Stomach (tissue), 4 donors: ENCODE measurements around the gene PRLR.

Experiments
- EP300 ChIP-seq: sonication (generic); formaldehyde crosslinking; IDR thresholded peaks from one replicate; pipeline ENCODE4 v1.6.1; 2017; ENCODE audit warnings: antibody characterized with exemption
- POLR2A ChIP-seq, 4 donors: fragments of 450-650 bp; IDR thresholded peaks; one replicate each; pipeline ENCODE4 v1.6.1; 2016; ENCODE audit warnings: antibody characterized with exemption in 4 of 4, control low read depth in 2 of 4, mild to moderate bottlenecking in 1 of 4, moderate library complexity in 1 of 4
- POLR2AphosphoS5 ChIP-seq, 3 donors: sonication (generic); formaldehyde crosslinking; IDR thresholded peaks; one replicate each; pipeline ENCODE4 v1.6.1; 2016; ENCODE audit warnings: antibody characterized with exemption in 3 of 3
- TF ChIP-seq, protein P1 (sequence below), 7 experiments: fragments of 450-650 bp in 4 of 7; fragments of 200-600 bp in 3 of 7; sonication (generic) in 3 of 7; IDR thresholded peaks; one replicate each; pipeline ENCODE4 v1.5.1; 2016 to 2019; ENCODE audit warnings: antibody characterized with exemption in 7 of 7, control low read depth in 2 of 7, mild to moderate bottlenecking in 1 of 7

DNA sequence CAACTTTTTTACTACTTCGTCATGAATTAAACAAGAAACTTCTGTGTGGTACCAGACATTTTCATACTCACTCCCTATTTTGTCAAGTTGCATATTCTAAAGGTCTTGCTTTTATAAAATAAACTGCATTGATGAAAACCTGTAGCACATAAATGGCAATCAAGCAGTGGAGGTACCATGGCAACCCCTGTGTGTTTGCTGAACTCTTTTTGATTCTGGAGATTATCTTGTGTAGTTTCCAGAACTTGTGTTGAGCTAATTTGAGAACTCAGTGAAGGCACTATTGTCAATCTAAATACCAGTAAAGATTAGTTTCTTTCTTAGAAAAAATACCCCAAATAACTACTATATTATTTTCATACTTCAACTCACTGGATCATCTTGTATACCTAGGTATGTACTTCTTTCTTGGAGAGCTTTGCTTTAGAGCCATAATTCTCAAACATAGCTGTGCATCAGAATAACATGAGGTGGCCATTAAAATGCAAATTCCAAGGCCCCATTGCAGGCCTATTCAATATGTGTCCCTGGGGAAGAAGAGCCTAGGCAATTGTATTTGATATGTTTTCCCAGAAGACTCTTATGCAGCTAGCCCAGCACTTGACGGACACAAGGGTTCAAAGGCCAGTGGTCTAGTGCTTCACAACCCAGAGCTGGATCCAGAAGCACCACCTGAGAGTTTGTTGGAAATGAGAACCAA is 9.8 kb upstream of the PRLR start:
- TF ChIP-seq POLR2AphosphoS5 (IDR thresholded peaks at IDR 0.05) (no peak), EP300 (no peak), POLR2A (IDR thresholded peaks at IDR 0.05) (no peak)
- TF ChIP-seq, protein P1, sequence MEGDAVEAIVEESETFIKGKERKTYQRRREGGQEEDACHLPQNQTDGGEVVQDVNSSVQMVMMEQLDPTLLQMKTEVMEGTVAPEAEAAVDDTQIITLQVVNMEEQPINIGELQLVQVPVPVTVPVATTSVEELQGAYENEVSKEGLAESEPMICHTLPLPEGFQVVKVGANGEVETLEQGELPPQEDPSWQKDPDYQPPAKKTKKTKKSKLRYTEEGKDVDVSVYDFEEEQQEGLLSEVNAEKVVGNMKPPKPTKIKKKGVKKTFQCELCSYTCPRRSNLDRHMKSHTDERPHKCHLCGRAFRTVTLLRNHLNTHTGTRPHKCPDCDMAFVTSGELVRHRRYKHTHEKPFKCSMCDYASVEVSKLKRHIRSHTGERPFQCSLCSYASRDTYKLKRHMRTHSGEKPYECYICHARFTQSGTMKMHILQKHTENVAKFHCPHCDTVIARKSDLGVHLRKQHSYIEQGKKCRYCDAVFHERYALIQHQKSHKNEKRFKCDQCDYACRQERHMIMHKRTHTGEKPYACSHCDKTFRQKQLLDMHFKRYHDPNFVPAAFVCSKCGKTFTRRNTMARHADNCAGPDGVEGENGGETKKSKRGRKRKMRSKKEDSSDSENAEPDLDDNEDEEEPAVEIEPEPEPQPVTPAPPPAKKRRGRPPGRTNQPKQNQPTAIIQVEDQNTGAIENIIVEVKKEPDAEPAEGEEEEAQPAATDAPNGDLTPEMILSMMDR (IDR thresholded peaks at IDR 0.05): no peak
